ENCODE data around the gene CCDC183.
"Not testable (repeated sequence)": the region's sequence is repeated elsewhere in the genome, so short reads cannot be mapped to it uniquely, and the experiment has no call there.

Gene CCDC183

DNA sequence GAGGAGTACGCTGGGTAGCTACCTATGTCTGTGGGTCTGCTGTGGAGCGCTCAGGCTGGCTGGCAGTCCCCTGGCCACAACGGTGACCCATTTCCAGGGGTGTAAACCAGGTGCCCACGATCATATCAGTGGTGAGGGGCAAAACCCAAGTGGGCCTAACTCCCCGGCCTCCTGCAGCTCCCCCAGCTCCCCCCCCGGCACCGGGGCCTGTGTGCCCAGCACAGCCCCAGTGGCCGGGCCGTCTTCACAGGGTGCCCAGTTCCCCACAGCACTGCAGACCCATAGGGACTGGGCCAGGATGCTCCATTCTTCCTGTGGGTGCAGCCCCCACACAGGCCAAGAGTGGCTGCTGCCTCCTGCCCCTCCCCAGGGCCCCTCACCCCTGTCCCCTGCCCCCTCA, 37.1 kb upstream of the CCDC183 start:
- DNase-seq (ENCODE audit: extremely low read depth, insufficient read length) = no peak
- no peaks in the 10 kb centered on the region for H3K36me3 ChIP-seq (ENCODE audit: control insufficient read depth, insufficient read depth, low read length)
- no peaks in the 10 kb centered on the region for H3K27me3 ChIP-seq (replicated peaks; ENCODE audit: control insufficient read depth, insufficient read depth, low read length)
- TF ChIP-seq, protein P1, sequence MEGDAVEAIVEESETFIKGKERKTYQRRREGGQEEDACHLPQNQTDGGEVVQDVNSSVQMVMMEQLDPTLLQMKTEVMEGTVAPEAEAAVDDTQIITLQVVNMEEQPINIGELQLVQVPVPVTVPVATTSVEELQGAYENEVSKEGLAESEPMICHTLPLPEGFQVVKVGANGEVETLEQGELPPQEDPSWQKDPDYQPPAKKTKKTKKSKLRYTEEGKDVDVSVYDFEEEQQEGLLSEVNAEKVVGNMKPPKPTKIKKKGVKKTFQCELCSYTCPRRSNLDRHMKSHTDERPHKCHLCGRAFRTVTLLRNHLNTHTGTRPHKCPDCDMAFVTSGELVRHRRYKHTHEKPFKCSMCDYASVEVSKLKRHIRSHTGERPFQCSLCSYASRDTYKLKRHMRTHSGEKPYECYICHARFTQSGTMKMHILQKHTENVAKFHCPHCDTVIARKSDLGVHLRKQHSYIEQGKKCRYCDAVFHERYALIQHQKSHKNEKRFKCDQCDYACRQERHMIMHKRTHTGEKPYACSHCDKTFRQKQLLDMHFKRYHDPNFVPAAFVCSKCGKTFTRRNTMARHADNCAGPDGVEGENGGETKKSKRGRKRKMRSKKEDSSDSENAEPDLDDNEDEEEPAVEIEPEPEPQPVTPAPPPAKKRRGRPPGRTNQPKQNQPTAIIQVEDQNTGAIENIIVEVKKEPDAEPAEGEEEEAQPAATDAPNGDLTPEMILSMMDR (IDR thresholded peaks at IDR 0.05; ENCODE audit: insufficient read depth, low read length, poor library complexity, severe bottlenecking) = no peak
- no peak overlapping the region for H3K4me3 ChIP-seq (replicated peaks; ENCODE audit: low read depth, low read length)

DNA sequence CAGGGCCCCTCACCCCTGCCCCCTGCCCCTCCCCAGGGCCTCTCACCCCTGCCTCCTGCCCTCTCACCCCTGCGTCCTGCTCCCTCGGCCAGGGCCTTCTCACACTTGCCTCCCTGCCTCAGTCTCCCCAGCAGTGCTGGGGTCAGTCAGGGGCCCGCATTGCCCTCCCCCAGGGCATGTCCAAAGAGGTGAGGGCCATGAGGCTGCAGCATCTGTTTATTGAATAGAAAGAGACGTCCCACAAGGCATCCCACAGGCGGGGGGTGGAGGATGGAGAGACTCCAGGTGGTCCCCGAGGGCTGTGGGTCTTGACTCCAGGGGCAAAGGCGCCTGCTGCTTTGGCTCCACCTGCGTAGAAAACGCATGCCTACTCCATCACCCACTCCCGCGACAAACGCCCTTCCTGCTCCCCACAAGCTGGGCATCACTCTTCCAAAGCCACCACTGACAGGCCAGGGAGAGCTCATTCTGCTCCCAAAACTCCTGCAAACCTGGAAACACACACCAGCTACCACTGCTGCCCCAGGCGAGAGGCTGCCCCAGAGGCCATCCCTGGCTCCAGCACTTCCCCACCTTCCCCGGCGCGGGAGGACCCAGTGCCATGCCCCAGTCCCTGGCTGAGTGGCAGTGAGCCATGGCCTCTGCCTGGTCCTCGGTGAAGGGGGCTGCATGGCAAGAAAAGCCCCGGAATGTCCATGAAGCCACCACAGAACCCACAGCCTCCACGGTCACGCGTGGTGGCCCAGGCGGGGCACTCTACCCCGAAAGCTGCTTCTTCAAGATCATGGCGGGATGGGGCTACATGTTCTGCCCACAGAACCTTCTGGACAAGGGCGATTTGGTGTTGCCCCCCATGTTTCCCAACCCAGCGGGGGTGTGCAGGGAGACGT, 36.5 kb upstream of the CCDC183 start:
- TF ChIP-seq, protein P1 (IDR thresholded peaks at IDR 0.05; ENCODE audit: insufficient read depth, low read length, poor library complexity, severe bottlenecking) = no peak
- H3K4me3 ChIP-seq (replicated peaks; ENCODE audit: low read depth, low read length) = no peak overlapping the region
- no peak for DNase-seq (ENCODE audit: extremely low read depth, insufficient read length)
- no peaks in the 10 kb centered on the region for H3K27me3 ChIP-seq (replicated peaks; ENCODE audit: control insufficient read depth, insufficient read depth, low read length)
- no peaks in the 10 kb centered on the region for H3K36me3 ChIP-seq (ENCODE audit: control insufficient read depth, insufficient read depth, low read length)

DNA sequence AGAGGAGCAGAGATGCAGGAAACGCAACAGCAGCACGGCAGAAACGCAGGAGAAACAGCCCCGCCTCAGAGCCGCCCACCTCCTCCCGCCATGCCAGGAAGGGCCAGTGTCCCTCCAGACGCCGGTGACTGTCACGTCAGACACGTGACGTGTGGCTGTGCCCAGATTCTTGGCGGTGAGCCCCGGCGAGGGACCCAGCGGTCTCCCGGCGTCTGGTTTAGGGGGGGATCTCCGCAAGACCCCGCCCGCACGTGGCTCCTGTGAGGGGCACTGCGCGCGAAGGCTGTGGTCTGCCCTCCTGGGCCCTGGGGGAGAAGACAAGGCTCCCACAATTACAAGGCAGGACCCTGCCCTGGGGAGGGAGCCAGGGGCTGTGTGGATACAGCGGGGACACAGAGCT, 35.7 kb upstream of the CCDC183 start:
- Histone ChIP-seq H3K4me3 (replicated peaks; ENCODE audit: low read depth, low read length) (no peak overlapping the region), H3K27me3 (replicated peaks; ENCODE audit: control insufficient read depth, insufficient read depth, low read length) (no peaks in the 10 kb centered on the region), H3K36me3 (ENCODE audit: control insufficient read depth, insufficient read depth, low read length) (no peaks in the 10 kb centered on the region)
- DNase-seq (ENCODE audit: extremely low read depth, insufficient read length) = no peak
- TF ChIP-seq, protein P1 (IDR thresholded peaks at IDR 0.05; ENCODE audit: insufficient read depth, low read length, poor library complexity, severe bottlenecking) = no peak

DNA sequence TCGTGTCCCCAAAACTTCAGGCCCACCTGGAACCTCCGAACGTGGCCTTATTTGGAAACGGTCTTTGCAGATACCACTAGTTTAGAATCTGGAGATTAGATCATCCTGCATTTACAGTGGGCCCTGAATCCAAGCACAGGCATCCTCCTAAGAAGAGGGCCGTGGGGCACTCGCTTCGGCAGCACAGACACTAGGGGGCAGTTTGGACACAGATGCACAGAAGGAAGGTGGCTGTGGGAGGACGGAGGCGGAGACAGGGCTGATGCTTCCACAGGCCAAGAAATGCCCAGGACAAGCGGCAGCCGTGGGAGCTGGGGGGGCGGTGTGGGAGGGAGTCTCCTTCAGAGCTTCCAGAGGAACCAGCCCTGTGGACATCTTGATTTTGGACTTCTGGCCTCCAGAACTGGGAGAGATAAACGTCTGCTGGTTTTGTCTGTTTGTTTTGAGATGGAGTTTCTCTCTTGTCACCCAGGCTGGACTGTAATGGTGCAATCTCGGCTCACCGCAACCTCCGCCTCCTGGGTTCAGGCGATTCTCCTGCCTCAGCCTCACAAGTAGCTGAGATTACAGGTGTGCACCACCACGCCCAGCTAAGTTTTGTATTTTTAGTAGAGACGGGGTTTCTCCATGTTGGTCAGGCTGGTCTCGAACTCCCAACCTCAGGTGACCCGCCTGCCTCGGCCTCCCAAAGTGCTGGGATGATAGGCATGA, 35.1 kb upstream of the CCDC183 start:
- not testable (repeated sequence) for H3K27me3 ChIP-seq (replicated peaks; ENCODE audit: control insufficient read depth, insufficient read depth, low read length); H3K36me3 ChIP-seq (ENCODE audit: control insufficient read depth, insufficient read depth, low read length); DNase-seq (ENCODE audit: extremely low read depth, insufficient read length); H3K4me3 ChIP-seq (replicated peaks; ENCODE audit: low read depth, low read length)
- TF ChIP-seq, protein P1 (IDR thresholded peaks at IDR 0.05; ENCODE audit: insufficient read depth, low read length, poor library complexity, severe bottlenecking) = peak; percentile 77

DNA sequence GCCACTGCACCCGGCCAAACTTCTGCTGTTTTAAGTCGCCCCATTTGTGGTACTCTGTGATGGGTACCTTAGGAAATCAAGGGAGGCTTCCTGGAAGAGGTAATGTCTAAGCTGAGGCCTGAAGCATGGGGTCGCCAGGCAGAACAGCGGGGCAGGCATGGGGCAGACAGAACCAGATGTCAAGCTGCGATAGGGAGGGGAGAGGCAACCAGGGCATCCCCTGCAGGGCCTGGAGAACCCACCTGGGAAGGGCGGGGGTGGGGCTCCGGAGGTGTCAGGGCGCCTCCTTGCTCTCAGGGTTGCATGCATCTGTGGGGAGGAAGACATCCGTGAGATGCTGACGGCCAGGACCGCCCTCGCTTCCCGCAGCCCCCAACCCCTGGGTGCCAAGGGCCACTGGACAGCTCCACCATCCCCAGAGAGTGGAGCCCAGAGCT, 34.6 kb upstream of the CCDC183 start:
- H3K4me3 ChIP-seq (replicated peaks; ENCODE audit: low read depth, low read length) = no peak overlapping the region
- no peak for DNase-seq (ENCODE audit: extremely low read depth, insufficient read length)
- H3K27me3 ChIP-seq (replicated peaks; ENCODE audit: control insufficient read depth, insufficient read depth, low read length) = no peaks in the 10 kb centered on the region
- H3K36me3 ChIP-seq (ENCODE audit: control insufficient read depth, insufficient read depth, low read length) = no peaks in the 10 kb centered on the region
- TF ChIP-seq, protein P1 (IDR thresholded peaks at IDR 0.05; ENCODE audit: insufficient read depth, low read length, poor library complexity, severe bottlenecking) = no peak

Data from GM06990 (cell line).